Skin epidermis (tissue), 12 donors: ENCODE measurements around the gene PITHD1.
"Not testable (repeated sequence)": the region's sequence is repeated elsewhere in the genome, so short reads cannot be mapped to it uniquely, and the experiment has no call there.

Experiments
- H3K27ac ChIP-seq, 21 experiments: fragments of 200-600 bp; sonication (generic) in 11 of 21; one replicate each; pipeline ENCODE4 v1.5.0; 2020; ENCODE audit warnings: mild to moderate bottlenecking in 3 of 21, inconsistent platforms in 2 of 21, moderate library complexity in 2 of 21
- H3K4me3 ChIP-seq, 7 experiments: fragments of 200-600 bp; sonication (generic) in 2 of 7; one replicate each; pipeline ENCODE4 v1.5.0; 2020; ENCODE audit warnings: inconsistent platforms in 2 of 7, mild to moderate bottlenecking in 2 of 7, moderate library complexity in 1 of 7

Gene PITHD1

GRCh38 chr1:23796466-23797271, 18.5 kb downstream of the PITHD1 start:
- no peak overlapping the region for H3K4me3 ChIP-seq
- H3K27ac ChIP-seq = peak overlapping the region in 1 of 21 experiments; percentile 38

DNA sequence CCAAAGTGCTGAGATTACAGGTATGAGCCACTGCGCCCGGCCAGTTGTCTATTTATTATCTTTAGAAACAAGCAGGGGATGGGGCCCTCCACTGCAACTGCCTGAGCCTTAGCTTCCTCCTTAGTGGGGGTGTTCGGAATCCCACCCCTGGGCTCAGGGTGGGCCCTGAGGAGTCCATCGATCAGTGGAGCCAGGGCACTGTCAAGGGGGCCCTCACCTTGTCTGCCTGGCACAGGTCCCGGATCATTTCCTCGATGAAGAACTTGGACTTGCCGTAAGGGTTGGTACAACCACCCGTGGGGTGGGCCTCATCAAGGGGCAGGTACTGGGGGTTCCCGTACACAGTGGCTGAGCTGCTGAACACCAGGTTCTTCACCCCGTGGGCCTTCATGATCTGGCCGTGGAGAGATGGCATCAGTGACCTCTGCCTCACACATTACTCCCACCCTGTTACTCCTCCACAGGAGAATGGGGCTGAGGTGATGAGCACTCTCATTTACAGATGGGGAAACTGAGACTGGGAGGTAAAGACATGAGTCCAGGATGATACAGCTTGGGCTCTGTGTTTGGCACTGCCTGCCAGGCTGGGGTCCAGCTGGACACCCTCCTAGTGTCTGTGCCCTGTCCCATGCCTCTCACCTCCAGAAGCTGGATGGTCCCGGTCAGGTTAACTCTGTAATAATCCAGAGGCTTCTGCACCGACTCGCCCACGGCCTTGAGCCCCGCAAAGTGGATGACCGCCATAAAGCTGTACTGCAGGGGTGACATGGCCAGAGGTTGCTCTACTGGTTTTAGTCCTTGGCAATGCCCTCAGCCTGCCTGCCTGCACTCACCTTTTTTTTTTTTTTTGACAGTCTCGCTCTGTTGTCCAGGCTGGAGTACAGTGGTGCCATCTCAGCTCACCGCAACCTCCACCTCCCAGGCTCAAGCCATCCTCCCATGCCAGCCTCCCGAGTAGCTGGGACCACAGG, 19.5 kb downstream of the PITHD1 start:
- H3K4me3 ChIP-seq = no peak overlapping the region
- H3K27ac ChIP-seq = peak overlapping the region in 1 of 21 experiments; percentile 95

DNA sequence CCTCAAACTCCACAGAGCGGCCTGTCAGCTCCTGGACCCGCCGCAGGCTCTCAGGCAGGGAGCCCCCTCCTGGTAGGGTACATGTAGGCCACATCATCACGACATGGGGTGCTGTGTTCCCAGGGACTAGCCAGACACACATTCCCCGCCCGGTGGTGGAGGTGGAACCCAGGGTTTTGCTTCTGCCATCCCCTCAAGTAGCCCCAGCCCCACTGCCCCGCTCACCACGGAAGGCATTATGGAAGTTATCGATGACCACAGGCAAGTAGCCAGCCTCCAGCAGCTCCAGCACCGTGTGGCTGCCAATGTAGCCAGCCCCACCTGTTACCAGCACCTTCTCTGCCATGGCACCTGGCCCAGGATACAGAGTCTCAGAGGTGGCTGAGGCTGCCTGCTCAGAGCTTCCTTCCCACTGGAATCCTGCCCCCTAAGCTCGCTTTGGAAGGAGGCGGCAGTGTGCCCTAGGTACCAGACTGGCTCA, 20.5 kb downstream of the PITHD1 start:
- Histone ChIP-seq H3K4me3 (no peak overlapping the region), H3K27ac (peak overlapping the region in 15 of 21 experiments; percentile 0 to 98 (median 92))

DNA sequence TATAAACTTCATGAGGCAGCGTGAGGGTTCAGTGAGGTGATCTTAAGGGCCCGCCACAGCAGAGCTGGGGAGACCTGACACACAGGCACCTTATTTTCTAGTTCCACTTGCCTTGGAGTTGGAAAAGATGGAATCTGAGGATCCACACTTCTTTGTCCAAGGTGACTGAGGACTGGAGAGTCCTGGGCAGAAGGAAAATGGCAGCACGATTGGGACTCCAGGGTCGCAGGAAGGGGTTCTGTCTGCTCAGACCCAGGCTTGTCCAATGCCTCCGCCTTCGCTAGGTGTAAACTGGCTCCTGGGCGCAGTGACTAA, 21.0 kb downstream of the PITHD1 start:
- Histone ChIP-seq H3K4me3 (peak overlapping the region in 6 of 7 experiments; percentile 51 to 79 (median 65)), H3K27ac (peak overlapping the region in 20 of 21 experiments; percentile 83 to 98 (median 92))

DNA sequence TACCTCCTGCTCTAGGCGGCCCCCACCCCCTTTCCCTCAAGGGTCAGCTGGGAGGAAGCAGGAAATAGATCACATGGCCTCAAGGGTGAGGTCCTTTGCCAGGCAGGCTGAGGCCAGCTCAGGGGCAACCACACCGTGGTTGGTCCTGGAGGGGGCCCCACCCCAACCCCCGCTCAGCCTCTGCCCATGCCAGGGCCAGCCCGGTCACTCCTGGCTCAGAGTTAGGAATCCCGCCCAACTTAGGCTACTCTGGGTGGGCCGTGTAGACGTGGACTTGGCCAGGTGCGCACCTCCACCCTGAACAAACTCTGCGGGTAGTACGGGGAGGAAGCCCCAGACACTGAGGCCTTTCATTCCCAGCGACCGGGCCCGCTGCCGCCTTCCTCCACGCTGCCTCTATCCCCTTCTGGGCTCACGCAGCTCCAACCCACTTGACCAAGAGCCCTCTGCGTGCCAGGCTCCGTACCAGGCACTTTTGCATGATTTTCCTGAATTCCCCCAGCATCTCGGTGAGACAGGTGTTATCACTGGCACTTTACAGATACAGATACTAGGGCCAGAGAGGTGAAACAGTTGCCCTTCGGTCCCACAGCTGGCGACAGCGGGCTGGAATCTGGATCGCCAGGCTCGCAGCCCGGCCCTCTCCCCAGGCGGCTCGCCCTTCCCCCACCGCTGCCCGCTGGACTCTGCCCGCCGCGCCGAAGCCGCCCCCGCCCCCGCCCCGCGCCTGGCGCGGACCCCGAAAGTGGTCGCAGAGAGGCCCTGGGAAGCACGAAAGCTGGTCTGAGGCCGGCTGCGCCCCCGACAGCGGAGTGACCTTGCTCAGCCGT, 21.6 kb downstream of the PITHD1 start:
- Histone ChIP-seq H3K27ac (peak overlapping the region; percentile 36 to 98 (median 91)), H3K4me3 (peak overlapping the region; percentile 51 to 79 (median 65))

GRCh38 chr1:23800400-23801337, 22.5 kb downstream of the PITHD1 start, which contains the start of gene GALE:
Gene GALE, minus strand, starts transcription at chr1:23800754. Its CDS starts 1,747 bp downstream, at chr1:23799007.
- peak within 1 kb of the TSS; percentile 51 to 79 (median 65) for H3K4me3 ChIP-seq
- H3K27ac ChIP-seq = peak within 1 kb of the TSS; percentile 36 to 98 (median 91)

GRCh38 chr1:23801338-23801748, 23.1 kb downstream of the PITHD1 start:
- Histone ChIP-seq H3K4me3 (peak overlapping the region; percentile 51 to 79 (median 65)), H3K27ac (peak overlapping the region in 20 of 21 experiments; percentile 83 to 98 (median 92))

DNA sequence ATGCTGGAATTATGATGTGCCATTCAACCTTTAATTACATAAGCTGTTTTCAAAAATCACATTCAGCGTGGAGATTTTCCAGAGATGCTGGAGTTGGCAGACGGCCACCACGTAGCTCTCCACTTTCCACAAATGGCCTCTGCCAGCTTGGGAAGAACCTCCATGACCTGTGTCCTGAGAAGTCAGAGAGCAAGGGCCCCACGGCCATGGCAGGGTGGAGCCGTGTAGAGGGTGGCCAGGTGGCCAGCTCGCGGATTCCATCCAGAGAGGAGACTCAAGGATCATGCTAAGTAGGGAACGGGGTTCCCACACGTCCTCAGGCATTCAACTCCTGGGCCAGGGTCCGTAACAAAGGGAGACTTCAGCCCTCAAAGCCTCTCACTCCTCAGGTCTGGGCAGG, 23.7 kb downstream of the PITHD1 start:
- peak overlapping the region in 4 of 21 experiments; percentile 89 to 97 (median 93) for H3K27ac ChIP-seq
- H3K4me3 ChIP-seq = peak overlapping the region in 1 of 7 experiments; percentile 63

GRCh38 chr1:23802809-23803342, 24.7 kb downstream of the PITHD1 start:
- not testable (repeated sequence) for H3K27ac ChIP-seq, H3K4me3 ChIP-seq

GRCh38 chr1:23803674-23804073, 25.5 kb downstream of the PITHD1 start:
- peak overlapping the region in 1 of 21 experiments; percentile 11 for H3K27ac ChIP-seq
- no peak overlapping the region for H3K4me3 ChIP-seq

- H3K27ac ChIP-seq = peak overlapping the region in 1 of 21 experiments; percentile 11
- H3K4me3 ChIP-seq = no peak overlapping the region
Measured at GRCh38 chr1:23804183-23804835, 26.1 kb downstream of the PITHD1 start.

DNA sequence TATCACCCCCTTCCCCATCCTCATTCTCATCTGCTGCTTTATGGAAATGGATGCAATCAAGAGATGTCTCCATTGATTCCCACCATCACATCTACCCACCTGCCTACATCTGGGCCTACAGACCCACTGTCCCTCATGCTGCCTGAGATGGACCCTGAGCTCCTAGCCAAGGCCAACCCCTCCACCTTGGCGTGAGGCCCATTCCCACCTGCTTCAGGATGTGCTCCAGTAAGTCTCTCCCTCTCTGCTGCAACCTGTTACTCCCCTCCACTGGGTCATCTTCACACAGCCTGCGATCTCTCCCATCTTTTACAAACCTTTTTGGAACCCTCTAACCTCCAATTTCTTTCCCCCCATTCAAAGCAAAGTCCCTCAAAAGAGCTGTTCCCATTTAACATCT, 26.8 kb downstream of the PITHD1 start:
- Histone ChIP-seq H3K4me3 (no peak overlapping the region), H3K27ac (no peak overlapping the region)

GRCh38 chr1:23806280-23806679, 28.1 kb downstream of the PITHD1 start:
- Histone ChIP-seq H3K4me3 (no peak overlapping the region), H3K27ac (no peak overlapping the region)

DNA sequence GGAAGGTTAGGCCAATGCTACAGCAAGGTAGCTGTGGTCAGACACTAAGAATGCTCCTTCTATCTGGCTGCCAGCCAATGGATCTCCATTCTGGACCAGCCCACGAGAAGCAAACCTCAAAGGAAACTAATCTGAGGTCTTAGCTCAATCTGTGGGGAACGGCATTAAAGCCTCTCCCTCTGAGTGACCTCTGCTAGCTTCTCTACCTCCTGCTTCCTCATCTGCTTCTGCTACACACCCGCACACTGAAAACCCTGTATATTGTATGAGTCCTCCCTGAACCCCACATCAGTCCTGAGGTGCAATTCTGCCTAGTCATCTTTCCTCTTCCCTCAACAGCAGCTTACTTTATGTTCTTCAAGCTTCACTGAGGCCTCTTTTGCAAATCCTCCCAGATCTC, 29.2 kb downstream of the PITHD1 start:
- Histone ChIP-seq H3K27ac (no peak overlapping the region), H3K4me3 (no peak overlapping the region)

DNA sequence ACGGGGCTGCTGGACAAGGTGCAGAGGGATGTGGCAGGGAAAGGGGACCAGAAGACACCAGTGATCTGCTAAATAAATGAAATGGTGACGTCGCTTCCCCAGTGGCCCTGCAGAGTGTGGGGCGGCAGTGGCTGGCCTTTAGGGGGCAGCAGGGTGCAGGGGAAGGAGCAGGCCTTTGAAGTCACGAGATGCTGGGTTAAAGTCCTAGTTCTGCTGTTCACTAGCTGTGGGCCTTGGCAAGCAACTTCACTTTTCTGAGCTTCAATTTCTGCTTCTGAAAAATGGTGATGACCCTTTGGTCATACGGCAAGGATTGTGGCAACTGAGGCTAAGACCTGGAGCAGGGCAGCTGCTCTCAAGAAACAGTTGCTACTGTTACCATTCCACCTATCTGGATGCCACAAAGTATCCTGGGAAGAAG, 31.5 kb downstream of the PITHD1 start:
- no peak overlapping the region for H3K4me3 ChIP-seq
- peak overlapping the region in 3 of 21 experiments; percentile 0 to 17 (median 2) for H3K27ac ChIP-seq

GRCh38 chr1:23810818-23811540, 32.8 kb downstream of the PITHD1 start:
- H3K27ac ChIP-seq = peak overlapping the region in 1 of 21 experiments; percentile 0

DNA sequence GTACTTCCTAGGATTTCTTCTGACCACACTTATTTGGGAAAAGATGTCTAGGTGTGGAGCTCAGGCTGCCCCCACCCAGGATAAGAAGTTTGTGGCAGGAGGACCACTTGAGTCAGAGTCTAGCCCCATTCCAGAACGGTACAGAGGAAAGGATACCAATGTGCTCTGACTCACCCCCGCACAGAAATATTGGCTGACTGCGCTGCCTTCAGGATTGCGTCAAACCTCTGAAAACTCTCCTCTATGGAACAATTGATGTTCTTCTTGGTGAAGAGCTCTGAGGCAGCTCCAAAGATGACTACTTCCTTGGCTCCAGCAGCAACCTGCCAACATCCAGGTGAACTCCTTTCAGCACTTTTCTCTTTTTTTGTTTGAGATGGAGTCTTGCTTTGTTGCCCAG, 35.8 kb downstream of the PITHD1 start:
- H3K4me3 ChIP-seq = no peak overlapping the region
- no peak overlapping the region for H3K27ac ChIP-seq

More at GRCh38 chr1:23810818-23811540, 32.8 kb downstream of the PITHD1 start:
- H3K4me3 ChIP-seq = no peak overlapping the region
